HCT116 (cell line): ENCODE results near the gene HEXD. TPM values are rescaled to one million over a fixed set of nuclear protein-coding genes. Genes with fewer than 3 reads are reported as not detected.

Experiments
- ATAC-seq: fragments of 200-7000 bp; cut with Tn5 transposase; 2 replicates; pipeline ENCODE4 v1.9.1; 2020; ENCODE audit warnings: mild to moderate bottlenecking, moderate library complexity
- BruUV-seq: library from RNA; stranded (reverse); fragments of 400-500 nt; replicated peaks from 2 replicates; lab custom pipeline; 2021; lab: Mats Ljungman, UMichigan
- CTCF ChIA-PET: fragments of 300-600 bp; sonication (Branson Sonifier 250); formaldehyde crosslinking; loops from one replicate; lab custom pipeline; 2021; ENCODE audit warnings: antibody characterized with exemption; lab: Charles Lee
- POLR2A ChIA-PET: fragments of 300-600, 350-600 bp; sonication (Branson Sonifier 250); formaldehyde crosslinking; loops from one replicate; lab custom pipeline; 2021; ENCODE audit warnings: antibody characterized with exemption; lab: Charles Lee
- RAD21 ChIA-PET, 2 experiments: fragments of 300-600 bp; sonication (Branson Sonifier 250); formaldehyde crosslinking; loops; one replicate each; lab custom pipeline; 2023; ENCODE audit warnings: low total read pairs in 2 of 2; ENCODE audit not compliant: uncharacterized antibody in 2 of 2, unreplicated experiment in 2 of 2, low non-redundant PET in 1 of 2; lab: Charles Lee
- DNase-seq: peaks from one replicate; pipeline ENCODE4 v3.0.0-alpha.2; 2010; ENCODE audit warnings: low read depth, low spot score
- H2AFZ ChIP-seq: fragments of 200-600 bp; shearing (Covaris generic), sonication (generic); 2 replicates; pipeline ENCODE4 v1.6.1; 2017; ENCODE audit warnings: low read depth, mixed run types, mixed read lengths, antibody characterized with exemption, low read length; ENCODE audit not compliant: poor library complexity, severe bottlenecking
- H3K27ac ChIP-seq: 2 replicates; pipeline ENCODE4 v1.5.1; 2012; ENCODE audit warnings: low read depth, low read length
- H3K27me3 ChIP-seq: fragments of 200-600 bp; sonication (generic); 2 replicates; pipeline ENCODE4 v1.6.1; 2016; ENCODE audit warnings: mixed run types, low read length, mixed read lengths; ENCODE audit not compliant: insufficient read depth
- H3K36me3 ChIP-seq, 2 experiments: fragments of 200-500 bp in 1 of 2; fragments of 200-600 bp in 1 of 2; sonication (Bioruptor generic) in 1 of 2; sonication (generic) in 1 of 2; 2 replicates each; pipeline versions ENCODE4 v1.5.1 to v1.6.1; 2014 to 2016; ENCODE audit warnings: low read length in 2 of 2, inconsistent platforms in 1 of 2, mixed read lengths in 1 of 2, mixed run types in 1 of 2; ENCODE audit not compliant: insufficient read depth in 2 of 2, control insufficient read depth in 1 of 2
- H3K4me1 ChIP-seq, 2 experiments: fragments of 200-600 bp in 1 of 2; sonication (generic) in 1 of 2; 2 replicates each; pipeline versions ENCODE4 v1.5.1 to v1.6.1; 2012 to 2017; ENCODE audit warnings: low read length in 2 of 2, inconsistent platforms in 1 of 2, mild to moderate bottlenecking in 1 of 2, mixed read lengths in 1 of 2, mixed run types in 1 of 2, moderate library complexity in 1 of 2; ENCODE audit not compliant: insufficient read depth in 2 of 2, control insufficient read depth in 1 of 2
- H3K4me2 ChIP-seq: fragments of 200-600 bp; sonication (generic); 2 replicates; pipeline ENCODE4 v1.6.1; 2017; ENCODE audit warnings: mixed run types, low read length, mixed read lengths
- H3K4me3 ChIP-seq, 2 experiments: fragments of 200-600 bp in 1 of 2; sonication (generic) in 1 of 2; replicated peaks in 1 of 2; 2 replicates each; pipeline ENCODE4 v1.5.1; 2011 to 2016; ENCODE audit warnings: low read length in 2 of 2, control low read depth in 1 of 2, low read depth in 1 of 2, mild to moderate bottlenecking in 1 of 2, mixed read lengths in 1 of 2, mixed run types in 1 of 2
- H3K79me2 ChIP-seq: fragments of 200-600 bp; sonication (generic); 2 replicates; pipeline ENCODE4 v1.6.1; 2017; ENCODE audit warnings: mild to moderate bottlenecking, mixed run types, low read length, moderate library complexity, mixed read lengths; ENCODE audit not compliant: insufficient read depth
- H3K9ac ChIP-seq: fragments of 200-600 bp; sonication (generic); 2 replicates; pipeline ENCODE4 v1.6.1; 2016; ENCODE audit warnings: low read length, mixed read lengths
- H3K9me2 ChIP-seq: fragments of 200-600 bp; sonication (generic), shearing (Covaris generic); 2 replicates; pipeline ENCODE4 v1.6.1; 2017; ENCODE audit warnings: mixed run types, mild to moderate bottlenecking, moderate library complexity; ENCODE audit not compliant: insufficient read depth
- H3K9me3 ChIP-seq, 2 experiments: fragments of 200-500 bp in 1 of 2; fragments of 200-600 bp in 1 of 2; sonication (Bioruptor generic) in 1 of 2; sonication (generic) in 1 of 2; 2 replicates each; pipeline ENCODE4 v1.6.1; 2014 to 2017; ENCODE audit warnings: low read length in 2 of 2, mixed read lengths in 2 of 2, inconsistent platforms in 1 of 2, low read depth in 1 of 2, mild to moderate bottlenecking in 1 of 2, mixed run types in 1 of 2, moderate library complexity in 1 of 2; ENCODE audit not compliant: control insufficient read depth in 1 of 2, insufficient read depth in 1 of 2
- H4K20me1 ChIP-seq: fragments of 200-600 bp; sonication (generic), shearing (Covaris generic); 2 replicates; pipeline ENCODE4 v1.6.1; 2017; ENCODE audit warnings: mixed run types, mild to moderate bottlenecking, moderate library complexity; ENCODE audit not compliant: insufficient read depth
- CEBPB ChIP-seq: IDR thresholded peaks from 2 replicates; pipeline ENCODE4 v1.6.1; 2012; ENCODE audit warnings: low read depth
- EGR1 ChIP-seq: IDR thresholded peaks from 2 replicates; pipeline ENCODE4 v1.6.1; 2012; ENCODE audit warnings: low read depth
- ELF1 ChIP-seq: IDR thresholded peaks from 2 replicates; pipeline ENCODE4 v1.6.1; 2012; ENCODE audit warnings: low read depth, borderline replicate concordance
- EZH2 ChIP-seq: fragments of 200-600 bp; sonication (generic); IDR thresholded peaks from 2 replicates; pipeline ENCODE4 v1.6.1; 2017; ENCODE audit warnings: antibody characterized with exemption, mixed run types
- SIN3A ChIP-seq: IDR thresholded peaks from 2 replicates; pipeline ENCODE4 v1.6.1; 2012; ENCODE audit warnings: low read depth
- TCF7L2 ChIP-seq: IDR thresholded peaks from 2 replicates; pipeline ENCODE4 v1.7.0; 2011; ENCODE audit warnings: borderline replicate concordance, inconsistent platforms; ENCODE audit not compliant: insufficient read depth, insufficient read length; ENCODE audit errors: extremely low read depth
- YY1 ChIP-seq: IDR thresholded peaks from 2 replicates; pipeline ENCODE4 v1.6.1; 2011; ENCODE audit warnings: low read length, low read depth, moderate library complexity, mild to moderate bottlenecking; ENCODE audit not compliant: insufficient replicate concordance; ENCODE audit errors: extremely low read depth
- ZFX ChIP-seq: fragments of 450-650 bp; IDR thresholded peaks from 2 replicates; pipeline ENCODE4 v1.6.1; 2017
- ZNF274 ChIP-seq: fragments of 200-500 bp; sonication (Bioruptor generic); IDR thresholded peaks from 2 replicates; pipeline ENCODE4 v1.6.1; 2014; ENCODE audit warnings: mild to moderate bottlenecking, low read depth, low read length, inconsistent platforms
- intact Hi-C: fragments of 100-400 bp; cut with micrococcal nuclease; formaldehyde crosslinking; loops from 2 replicates; pipeline ENCODE4 v1.10.0; 2022
- total RNA-seq: library from RNA; stranded (reverse); gene quantifications from one replicate; pipeline ENCODE4 v1.2.1, GENCODE V29; 2021; ENCODE audit not compliant: unreplicated experiment

The HEXD gene
- total RNA-seq, 1 experiment from 2014 or later: 45.2 TPM

DNA sequence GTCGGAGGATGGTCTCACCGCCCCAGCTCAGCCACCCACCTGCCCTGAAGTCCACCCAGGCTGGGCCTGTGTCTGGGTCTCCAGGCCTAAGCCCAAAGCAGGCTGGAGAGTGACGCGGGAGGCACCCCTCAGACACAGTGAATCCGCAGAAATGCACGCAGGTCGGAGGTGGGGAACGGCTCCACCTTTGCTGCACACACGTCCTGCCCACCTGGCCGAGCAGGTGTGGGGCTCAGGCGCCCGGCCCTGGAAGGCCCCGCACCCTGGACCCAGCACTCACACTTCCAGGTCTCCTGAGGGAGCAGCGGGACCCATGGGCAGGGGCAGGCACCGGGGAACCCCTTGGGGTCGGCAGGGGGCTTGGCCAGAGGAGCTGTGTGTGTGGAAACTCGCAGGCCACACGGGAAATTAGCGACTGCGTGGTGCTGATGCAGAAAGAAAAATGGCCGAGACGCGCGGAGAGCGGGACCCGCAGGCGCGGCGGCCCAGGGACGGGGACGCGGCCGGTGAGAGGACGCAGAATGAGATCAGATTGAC is 21.8 kb downstream of the HEXD start:
- no peak overlapping the region for H3K4me2 ChIP-seq
- H4K20me1 ChIP-seq: no peaks in the 10 kb centered on the region
- BruUV-seq: TSS peak; percentile 30
- no peak overlapping the region for H3K9ac ChIP-seq
- H3K79me2 ChIP-seq: no peaks in the 10 kb centered on the region
- ChIA-PET RAD21 (no interaction called here), POLR2A (interaction anchor here (0.6 to 1.7 kb wide), 2 partner anchors 12 to 106 kb away, joined by 3 to 4 read pairs; no protein-coding TSS in a partner anchor), CTCF (no interaction called here)
- intact Hi-C loops: no loop called here
- H3K9me2 ChIP-seq: no peaks in the 10 kb centered on the region
- DNase-seq (no peak), ATAC-seq (no peak)
- no peak overlapping the region for H3K4me3 ChIP-seq
- no peaks in the 10 kb centered on the region for H3K9me3 ChIP-seq
- no peaks in the 10 kb centered on the region for H3K4me1 ChIP-seq
- 0 out of 4 replicates have a peak, but pooled peaks cover 0 to 12% of the 10 kb centered on the region in 2 experiments for H3K36me3 ChIP-seq
- H3K27me3 ChIP-seq: no peaks in the 10 kb centered on the region
- H3K27ac ChIP-seq: no peak overlapping the region
- H2AFZ ChIP-seq: no peak overlapping the region
- no peak for TF ChIP-seq ELF1

DNA sequence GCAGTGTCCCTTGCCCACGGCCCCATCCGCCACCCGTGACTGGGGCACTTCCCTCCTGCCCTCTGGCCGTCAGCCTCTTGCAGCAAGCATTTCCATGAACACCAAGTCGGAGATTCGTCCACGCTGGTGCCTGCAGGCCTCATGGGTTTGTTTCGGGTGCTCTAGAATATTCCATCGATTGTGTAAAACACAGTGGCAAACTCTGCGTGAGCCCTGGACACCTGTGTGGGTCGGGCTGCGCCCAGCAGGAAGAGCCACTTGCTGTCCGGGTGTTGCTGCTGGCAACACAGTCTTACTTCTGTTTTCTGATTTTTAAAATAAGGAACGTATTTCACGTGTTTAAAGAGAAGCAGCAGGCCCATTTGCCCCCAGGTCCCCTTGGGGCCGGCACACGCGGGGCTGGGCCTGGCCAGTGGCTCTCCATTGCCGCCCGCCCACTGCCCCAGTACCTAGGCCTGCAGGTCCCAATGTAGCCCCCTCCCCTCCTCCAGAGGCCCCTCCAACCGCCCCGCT is 22.4 kb downstream of the HEXD start:
- no peaks in the 10 kb centered on the region for H3K9me2 ChIP-seq
- H3K27ac ChIP-seq: no peak overlapping the region
- RAD21 ChIA-PET: no interaction called here
- no TSS peak for BruUV-seq
- H2AFZ ChIP-seq: no peak overlapping the region
- no peaks in the 10 kb centered on the region for H3K27me3 ChIP-seq
- H3K4me2 ChIP-seq: no peak overlapping the region
- no peaks in the 10 kb centered on the region for H4K20me1 ChIP-seq
- H3K4me1 ChIP-seq: no peaks in the 10 kb centered on the region
- no peak overlapping the region for H3K4me3 ChIP-seq
- H3K9ac ChIP-seq: no peak overlapping the region
- no peak for TF ChIP-seq EZH2
- no peak for TF ChIP-seq YY1
- TF ChIP-seq ZNF274: no peak
- TF ChIP-seq ZFX: no peak
- TF ChIP-seq SIN3A: no peak
- no peak for TF ChIP-seq TCF7L2
- TF ChIP-seq EGR1: no peak
- no peak for TF ChIP-seq CEBPB
- CTCF ChIA-PET: interaction anchor here (0.6 kb wide), 1 partner anchor 14 kb away, joined by 4 read pairs; no protein-coding TSS in a partner anchor
- intact Hi-C loops: no loop called here
- no peak for ATAC-seq
- no peaks in the 10 kb centered on the region for H3K9me3 ChIP-seq
- DNase-seq: no peak
- POLR2A ChIA-PET: interaction anchor here (0.6 to 1.7 kb wide), 2 partner anchors 11 to 106 kb away, joined by 3 to 4 read pairs; no protein-coding TSS in a partner anchor
- H3K79me2 ChIP-seq: no peaks in the 10 kb centered on the region
- H3K36me3 ChIP-seq: 0 out of 4 replicates have a peak, but pooled peaks cover 0 to 12% of the 10 kb centered on the region in 2 experiments
